ENCODE results near the gene LDAF1.

LDAF1 gene

GRCh38 chr16:21208446-21209230, 50.2 kb downstream of the LDAF1 start:
- TF ChIP-seq MAX (IDR thresholded peaks at IDR 0.05; ENCODE audit: low read depth, low read length) (no peak), MYC (IDR thresholded peaks at IDR 0.05; ENCODE audit: low read depth, low read length) (no peak), CTCF (IDR thresholded peaks at IDR 0.05; ENCODE audit: low read depth, low read length) (no peak)
- H3K4me3 ChIP-seq (ENCODE audit: low read depth, low read length) = no peak overlapping the region
- DNase-seq (ENCODE audit: low read depth) = no peak

- no peak within 1 kb of the TSS for H3K4me3 ChIP-seq (ENCODE audit: low read depth, low read length)
- no peak for DNase-seq (ENCODE audit: low read depth)
- TF ChIP-seq MAX (IDR thresholded peaks at IDR 0.05; ENCODE audit: low read depth, low read length) (no peak), POLR2A (IDR thresholded peaks at IDR 0.05; ENCODE audit: extremely low read depth, insufficient read length) (no peak), MYC (IDR thresholded peaks at IDR 0.05; ENCODE audit: low read depth, low read length) (no peak), CTCF (IDR thresholded peaks at IDR 0.05; ENCODE audit: low read depth, low read length) (no peak)
These were observed 53.0 kb downstream of the LDAF1 start, which contains the start of gene ZP2 for GRCh38 chr16:21211486-21211885. Gene ZP2 (minus strand): TSS chr16:21211574. CDS start chr16:21211547, 27 bp downstream.

GRCh38 chr16:21214086-21214485, 55.6 kb downstream of the LDAF1 start:
- TF ChIP-seq POLR2A (IDR thresholded peaks at IDR 0.05; ENCODE audit: extremely low read depth, insufficient read length) (no peak), MYC (IDR thresholded peaks at IDR 0.05; ENCODE audit: low read depth, low read length) (no peak), MAX (IDR thresholded peaks at IDR 0.05; ENCODE audit: low read depth, low read length) (no peak), CTCF (IDR thresholded peaks at IDR 0.05; ENCODE audit: low read depth, low read length) (no peak)
- no peak overlapping the region for H3K4me3 ChIP-seq (ENCODE audit: low read depth, low read length)
- no peak for DNase-seq (ENCODE audit: low read depth)

GRCh38 chr16:21217121-21217520, 58.6 kb downstream of the LDAF1 start:
- TF ChIP-seq MYC (IDR thresholded peaks at IDR 0.05; ENCODE audit: low read depth, low read length) (no peak), CTCF (IDR thresholded peaks at IDR 0.05; ENCODE audit: low read depth, low read length) (no peak), MAX (IDR thresholded peaks at IDR 0.05; ENCODE audit: low read depth, low read length) (no peak), POLR2A (IDR thresholded peaks at IDR 0.05; ENCODE audit: extremely low read depth, insufficient read length) (no peak)
- no peak overlapping the region for H3K4me3 ChIP-seq (ENCODE audit: low read depth, low read length)
- DNase-seq (ENCODE audit: low read depth) = no peak

GRCh38 chr16:21218153-21218552, 59.7 kb downstream of the LDAF1 start:
- peak; percentile 57 for DNase-seq (ENCODE audit: low read depth)
- TF ChIP-seq MYC (IDR thresholded peaks at IDR 0.05; ENCODE audit: low read depth, low read length) (no peak), MAX (IDR thresholded peaks at IDR 0.05; ENCODE audit: low read depth, low read length) (no peak), CTCF (IDR thresholded peaks at IDR 0.05; ENCODE audit: low read depth, low read length) (no peak), POLR2A (IDR thresholded peaks at IDR 0.05; ENCODE audit: extremely low read depth, insufficient read length) (no peak)
- no peak overlapping the region for H3K4me3 ChIP-seq (ENCODE audit: low read depth, low read length)
